Lower leg skin (tissue), 4 donors: ENCODE data around the gene VCAM1. TPM values are rescaled to one million over a fixed set of nuclear protein-coding genes. Genes with fewer than 3 reads are reported as not detected.

Experiments used
- DNase-seq, 2 donors: peaks; one replicate each; pipeline ENCODE4 v3.0.0-alpha.2; 2019; ENCODE audit warnings: low spot score in 2 of 2
- H3K4me3 ChIP-seq: fragments of 200-600 bp; sonication (generic); 2 replicates; pipeline ENCODE4 v1.5.1; 2017; ENCODE audit warnings: mild to moderate bottlenecking, low read depth; ENCODE audit not compliant: poor library complexity, severe bottlenecking
- CTCF ChIP-seq, 3 donors: fragments of 450-650 bp; IDR thresholded peaks; one replicate each; pipeline ENCODE4 v1.5.1; 2016; ENCODE audit warnings: antibody characterized with exemption in 3 of 3, mild to moderate bottlenecking in 3 of 3, moderate library complexity in 2 of 3
- POLR2A ChIP-seq, 2 donors: fragments of 450-650 bp; IDR thresholded peaks; one replicate each; pipeline ENCODE4 v1.6.1; 2016 to 2017; ENCODE audit warnings: antibody characterized with exemption in 2 of 2, mild to moderate bottlenecking in 1 of 2, moderate library complexity in 1 of 2
- WGBS, 2 donors: methylation state at CpG; one replicate each; pipeline ENCODE4 v1.1.5; 2018; 5-methylcytosine and 5-hydroxymethylcytosine counted together
- intact Hi-C: fragments of 100-400 bp; cut with DNase I; formaldehyde crosslinking; loops from one replicate; pipeline ENCODE4 v1.15.0; 2023; ENCODE audit warnings: low total_unique reads
- total RNA-seq, 4 donors: library from RNA; depleted of rRNA; stranded (reverse); fragments of >200 nt; gene quantifications; one replicate each; pipeline ENCODE4 v1.1.0, GENCODE V29; 2016

Gene VCAM1
- total RNA-seq: 1 to 10 TPM in 2 of 4 donors, under 1 TPM in 2; 0.25 to 3.1 (median 0.92) TPM

GRCh38 chr1:100719490-100719889, at the start of gene VCAM1:
TSS of gene VCAM1 (plus strand) at chr1:100719742. CDS start at chr1:100719861, 119 bp downstream.
- 16 to 18% methylated on average over 7 of the region's 7 CpGs for WGBS, 2 donors
- intact Hi-C loops: no loop called here
- no peak for DNase-seq
- TF ChIP-seq POLR2A (IDR thresholded peaks at IDR 0.05): no peak
- TF ChIP-seq CTCF (IDR thresholded peaks at IDR 0.05): no peak
- H3K4me3 ChIP-seq: no peak within 1 kb of the TSS

GRCh38 chr1:100670083-100670482, 49.5 kb upstream of the VCAM1 start:
- TF ChIP-seq CTCF (IDR thresholded peaks at IDR 0.05) (no peak), POLR2A (IDR thresholded peaks at IDR 0.05) (no peak)
- no peak for DNase-seq
- WGBS, 2 donors: 63 to 81% methylated on average over 1 of the region's 1 CpG
- H3K4me3 ChIP-seq: no peak overlapping the region
- intact Hi-C loops: no loop called here

GRCh38 chr1:100671601-100672000, 47.9 kb upstream of the VCAM1 start:
- intact Hi-C loops: no loop called here
- H3K4me3 ChIP-seq: no peak overlapping the region
- TF ChIP-seq POLR2A (IDR thresholded peaks at IDR 0.05) (no peak), CTCF (IDR thresholded peaks at IDR 0.05) (no peak)
- no peak for DNase-seq

- intact Hi-C loops: no loop called here
- H3K4me3 ChIP-seq: no peak overlapping the region
- TF ChIP-seq CTCF (IDR thresholded peaks at IDR 0.05) (no peak), POLR2A (IDR thresholded peaks at IDR 0.05) (no peak)
- no peak for DNase-seq
- WGBS, 2 donors: 77 to 79% methylated on average over 2 of the region's 2 CpGs
These were observed 35.8 kb upstream of the VCAM1 start for GRCh38 chr1:100683448-100684349.

GRCh38 chr1:100699744-100700143, 19.8 kb upstream of the VCAM1 start:
- 77 to 82% methylated on average over 1 of the region's 1 CpG for WGBS, 2 donors
- no peak overlapping the region for H3K4me3 ChIP-seq
- TF ChIP-seq CTCF (IDR thresholded peaks at IDR 0.05) (no peak), POLR2A (IDR thresholded peaks at IDR 0.05) (no peak)
- no peak for DNase-seq
- intact Hi-C loops: no loop called here
